Measurements from ENCODE around the gene GIT2. TPM values are rescaled to one million over a fixed set of nuclear protein-coding genes. Genes with fewer than 3 reads are reported as not detected.

Gene GIT2
- total RNA-seq, 4 donors from 2014 or later = 36.8 to 52.8 (median 42.3) TPM

DNA sequence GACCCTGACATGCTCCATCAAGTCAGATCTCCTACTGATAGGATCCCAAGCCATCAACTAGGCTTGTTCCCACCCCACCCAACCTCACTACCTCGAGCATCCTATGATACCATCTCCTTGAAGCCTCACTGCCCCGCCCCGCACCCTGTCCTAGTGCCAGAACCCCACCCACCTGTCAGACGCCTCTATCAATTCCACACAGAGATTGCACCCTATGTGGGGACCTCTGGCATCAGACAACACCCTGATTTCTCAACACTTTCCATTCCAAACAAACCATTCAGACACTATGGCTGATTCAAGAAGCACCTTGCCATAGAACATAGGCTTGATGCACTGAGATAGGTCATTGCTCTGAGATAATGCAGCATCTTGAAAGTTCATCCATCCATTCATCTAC, 112.7 kb downstream of the GIT2 start:
- ATAC-seq = no peak
- Histone ChIP-seq H3K27me3 (peaks cover 30% of the 10 kb centered on the region), H3K4me1 (peaks cover 0 to 20% (median 14%) of the 10 kb centered on the region in 3 donors), H3K36me3 (no peaks in the 10 kb centered on the region), H3K9me3 (no peaks in the 10 kb centered on the region), H3K4me3 (no peak overlapping the region), H3K27ac (no peak overlapping the region)
- WGBS, 2 donors (ENCODE audit: low coverage in 1 of 2) = 42 to 56% methylated on average over 2 to 4 of the region's 4 CpGs
- TF ChIP-seq EP300 (IDR thresholded peaks at IDR 0.05) = no peak
- TF ChIP-seq, protein P1, sequence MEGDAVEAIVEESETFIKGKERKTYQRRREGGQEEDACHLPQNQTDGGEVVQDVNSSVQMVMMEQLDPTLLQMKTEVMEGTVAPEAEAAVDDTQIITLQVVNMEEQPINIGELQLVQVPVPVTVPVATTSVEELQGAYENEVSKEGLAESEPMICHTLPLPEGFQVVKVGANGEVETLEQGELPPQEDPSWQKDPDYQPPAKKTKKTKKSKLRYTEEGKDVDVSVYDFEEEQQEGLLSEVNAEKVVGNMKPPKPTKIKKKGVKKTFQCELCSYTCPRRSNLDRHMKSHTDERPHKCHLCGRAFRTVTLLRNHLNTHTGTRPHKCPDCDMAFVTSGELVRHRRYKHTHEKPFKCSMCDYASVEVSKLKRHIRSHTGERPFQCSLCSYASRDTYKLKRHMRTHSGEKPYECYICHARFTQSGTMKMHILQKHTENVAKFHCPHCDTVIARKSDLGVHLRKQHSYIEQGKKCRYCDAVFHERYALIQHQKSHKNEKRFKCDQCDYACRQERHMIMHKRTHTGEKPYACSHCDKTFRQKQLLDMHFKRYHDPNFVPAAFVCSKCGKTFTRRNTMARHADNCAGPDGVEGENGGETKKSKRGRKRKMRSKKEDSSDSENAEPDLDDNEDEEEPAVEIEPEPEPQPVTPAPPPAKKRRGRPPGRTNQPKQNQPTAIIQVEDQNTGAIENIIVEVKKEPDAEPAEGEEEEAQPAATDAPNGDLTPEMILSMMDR (IDR thresholded peaks at IDR 0.05) = no peak
- TF ChIP-seq POLR2AphosphoS5 (IDR thresholded peaks at IDR 0.05) = no peak
- TF ChIP-seq POLR2A (IDR thresholded peaks at IDR 0.05) = no peak

DNA sequence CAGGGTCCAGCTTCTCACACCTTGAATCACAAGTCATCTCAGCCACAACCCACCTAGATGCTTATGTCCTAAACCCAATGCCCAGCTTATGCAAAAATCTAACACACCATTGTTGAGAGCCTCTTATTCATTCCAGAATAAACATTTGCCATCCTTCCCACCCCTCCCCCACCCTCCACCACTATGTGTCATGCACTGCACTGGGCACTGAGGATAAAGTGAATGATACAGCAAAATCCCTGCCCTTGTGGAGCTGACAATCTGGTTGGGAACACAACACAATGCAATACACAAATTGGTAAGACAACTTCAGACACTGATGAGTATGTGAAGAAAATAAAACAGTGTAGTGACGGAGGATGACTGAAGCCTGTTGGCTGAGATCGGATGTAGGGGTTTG, 114.4 kb downstream of the GIT2 start:
- Histone ChIP-seq H3K27me3 (peaks cover 15% of the 10 kb centered on the region), H3K27ac (no peak overlapping the region), H3K36me3 (no peaks in the 10 kb centered on the region), H3K9me3 (no peaks in the 10 kb centered on the region), H3K4me1 (peaks cover 0 to 33% (median 21%) of the 10 kb centered on the region in 3 donors), H3K4me3 (no peak overlapping the region)
- TF ChIP-seq POLR2A (IDR thresholded peaks at IDR 0.05) = no peak
- no peak for TF ChIP-seq POLR2AphosphoS5 (IDR thresholded peaks at IDR 0.05)
- TF ChIP-seq, protein P1 (IDR thresholded peaks at IDR 0.05) = no peak
- no peak for TF ChIP-seq EP300 (IDR thresholded peaks at IDR 0.05)
- ATAC-seq = no peak
- WGBS, 2 donors (ENCODE audit: low coverage in 1 of 2) = 50 to 80% methylated on average over 1 to 2 of the region's 2 CpGs

DNA sequence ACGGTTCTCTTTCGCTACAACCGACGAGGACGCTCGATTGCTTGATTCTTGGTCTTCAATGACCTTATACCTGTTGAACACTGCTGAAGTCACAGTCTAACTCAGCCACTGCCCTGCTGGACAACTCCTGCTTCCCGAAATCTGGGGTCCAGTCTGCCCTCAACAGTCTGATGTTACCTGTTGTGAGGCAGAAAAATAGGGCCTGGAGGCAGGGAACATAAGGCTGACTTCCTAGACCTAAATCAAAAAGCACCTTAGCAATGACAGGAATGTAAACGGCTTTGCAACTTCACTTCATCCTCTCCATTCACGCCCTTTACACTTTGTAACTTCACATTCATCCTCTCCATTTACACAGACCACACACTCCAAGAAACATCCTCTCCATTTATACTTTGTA, 115.2 kb downstream of the GIT2 start:
- WGBS, 2 donors (ENCODE audit: low coverage in 1 of 2) = 9 to 12% methylated on average over 3 of the region's 9 CpGs
- Histone ChIP-seq H3K4me3 (peak overlapping the region; percentile 79 to 87), H3K27ac (peak overlapping the region; percentile 3 to 86 (median 60)), H3K4me1 (peaks cover 0 to 33% (median 21%) of the 10 kb centered on the region in 3 donors), H3K27me3 (peaks cover 7% of the 10 kb centered on the region), H3K36me3 (no peaks in the 10 kb centered on the region), H3K9me3 (no peaks in the 10 kb centered on the region)
- no peak for TF ChIP-seq POLR2A (IDR thresholded peaks at IDR 0.05)
- TF ChIP-seq POLR2AphosphoS5 (IDR thresholded peaks at IDR 0.05) = no peak
- TF ChIP-seq, protein P1 (IDR thresholded peaks at IDR 0.05) = no peak
- TF ChIP-seq EP300 (IDR thresholded peaks at IDR 0.05) = no peak
- no peak for ATAC-seq

DNA sequence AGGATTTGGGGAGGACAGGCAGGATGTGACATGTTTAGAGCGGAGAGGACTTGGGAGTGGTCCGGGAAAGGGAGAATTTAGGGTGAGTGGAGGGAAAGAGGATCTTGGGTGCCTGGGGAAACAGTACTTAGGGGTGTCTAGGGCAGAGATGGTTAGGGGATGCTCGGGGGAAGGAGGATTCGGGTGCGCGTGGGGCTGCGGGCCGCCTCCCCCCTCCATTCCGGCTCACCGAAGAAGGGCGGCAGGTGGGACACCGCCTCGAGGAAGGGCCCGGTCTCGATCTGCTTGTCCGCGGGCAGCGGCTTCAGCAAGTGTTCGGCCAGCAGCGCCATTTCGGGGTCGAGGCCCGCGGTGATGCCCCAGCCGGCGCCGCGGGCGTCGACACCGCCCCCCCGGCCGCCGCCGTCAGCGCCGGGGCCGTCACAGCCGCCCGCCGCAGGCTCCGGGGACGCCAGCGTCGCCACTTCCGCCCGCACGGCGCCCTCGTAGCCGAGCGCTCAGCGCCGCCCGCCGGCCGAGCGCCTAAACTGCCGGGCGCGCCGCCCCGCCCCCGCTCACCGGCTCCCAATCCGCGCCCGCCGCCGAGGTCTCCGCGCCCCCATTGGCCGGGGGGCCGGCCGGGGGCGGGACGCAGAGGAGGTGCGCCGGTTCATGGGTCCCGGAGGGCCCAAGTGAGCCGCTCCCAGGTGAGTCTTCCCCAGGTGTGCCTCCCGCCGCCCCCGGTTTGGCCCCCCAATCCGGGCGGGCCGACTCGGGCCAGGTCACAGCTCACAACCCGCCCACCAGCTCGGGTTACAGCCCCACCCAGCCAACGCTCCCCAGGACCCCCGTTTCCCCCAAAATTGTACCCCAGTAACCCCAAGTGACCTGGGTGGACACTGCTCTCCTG, 115.9 kb downstream of the GIT2 start, which contains the start of gene GLTP:
Gene GLTP (minus strand): TSS at position 499 of the 889 bp plus-strand sequence. CDS start 167 bp downstream, at position 332.
- H3K4me1 ChIP-seq = peaks cover 0 to 33% (median 21%) of the 10 kb centered on the region in 3 donors
- H3K36me3 ChIP-seq = no peaks in the 10 kb centered on the region
- peak within 1 kb of the TSS; percentile 25 to 86 (median 83) for H3K27ac ChIP-seq
- peak; percentile 29 to 64 for TF ChIP-seq POLR2A (IDR thresholded peaks at IDR 0.05)
- TF ChIP-seq, protein P1 (IDR thresholded peaks at IDR 0.05) = peak in 3 of 4 experiments; percentile 68 to 95 (median 91)
- no peak for TF ChIP-seq POLR2AphosphoS5 (IDR thresholded peaks at IDR 0.05)
- TF ChIP-seq EP300 (IDR thresholded peaks at IDR 0.05) = no peak
- WGBS, 2 donors (ENCODE audit: low coverage in 1 of 2) = 0 to 2% methylated on average over 1 to 15 of the region's 92 CpGs
- ATAC-seq = peak; percentile 98
- H3K9me3 ChIP-seq = no peaks in the 10 kb centered on the region
- H3K27me3 ChIP-seq = peaks cover 7% of the 10 kb centered on the region
- peak within 1 kb of the TSS; percentile 86 to 87 for H3K4me3 ChIP-seq

Other genes with a start within 250 kb of the GIT2 start
- under 1 TPM in 3 of 4 donors, not detected in 1; 0.13 to 0.82 (median 0.19) TPM for gene TRPV4, start 163.0 kb downstream of the GIT2 start, total RNA-seq
- 10 to 100 TPM; 35.2 to 70.3 (median 51.8) TPM for gene GLTP, start 115.8 kb downstream of the GIT2 start, total RNA-seq
- 10 to 100 TPM; 12.4 to 29.4 (median 17.6) TPM for gene TCHP, start 96.1 kb downstream of the GIT2 start, total RNA-seq
- 100 to 1,000 TPM; 141 to 182 (median 153) TPM for gene ANKRD13A, start 3.1 kb upstream of the GIT2 start, total RNA-seq
- 10 to 100 TPM in 3 of 4 donors, 1 to 10 TPM in 1; 9.4 to 21.5 (median 11.4) TPM for gene C12orf76, start 52.2 kb upstream of the GIT2 start, total RNA-seq
- gene IFT81, start 128.0 kb upstream of the GIT2 start, total RNA-seq = 10 to 100 TPM; 16.0 to 40.0 (median 20.7) TPM